HCT116 (cell line): ENCODE measurements around the gene METTL22. TPM values are rescaled to one million over a fixed set of nuclear protein-coding genes. Genes with fewer than 3 reads are reported as not detected.

ENCODE experiments used
- ATAC-seq: fragments of 200-7000 bp; cut with Tn5 transposase; 2 replicates; pipeline ENCODE4 v1.9.1; 2020; ENCODE audit warnings: mild to moderate bottlenecking, moderate library complexity
- BruUV-seq: library from RNA; stranded (reverse); fragments of 400-500 nt; replicated peaks from 2 replicates; lab custom pipeline; 2021; lab: Mats Ljungman, UMichigan
- CTCF ChIA-PET: fragments of 300-600 bp; sonication (Branson Sonifier 250); formaldehyde crosslinking; loops from one replicate; lab custom pipeline; 2021; ENCODE audit warnings: antibody characterized with exemption; lab: Charles Lee
- POLR2A ChIA-PET: fragments of 300-600, 350-600 bp; sonication (Branson Sonifier 250); formaldehyde crosslinking; loops from one replicate; lab custom pipeline; 2021; ENCODE audit warnings: antibody characterized with exemption; lab: Charles Lee
- RAD21 ChIA-PET, 2 experiments: fragments of 300-600 bp; sonication (Branson Sonifier 250); formaldehyde crosslinking; loops; one replicate each; lab custom pipeline; 2023; ENCODE audit warnings: low total read pairs in 2 of 2; ENCODE audit not compliant: uncharacterized antibody in 2 of 2, unreplicated experiment in 2 of 2, low non-redundant PET in 1 of 2; lab: Charles Lee
- DNase-seq: peaks from one replicate; pipeline ENCODE4 v3.0.0-alpha.2; 2010; ENCODE audit warnings: low read depth, low spot score
- H2AFZ ChIP-seq: fragments of 200-600 bp; shearing (Covaris generic), sonication (generic); 2 replicates; pipeline ENCODE4 v1.6.1; 2017; ENCODE audit warnings: low read depth, mixed run types, mixed read lengths, antibody characterized with exemption, low read length; ENCODE audit not compliant: poor library complexity, severe bottlenecking
- H3K27ac ChIP-seq: 2 replicates; pipeline ENCODE4 v1.5.1; 2012; ENCODE audit warnings: low read depth, low read length
- H3K27me3 ChIP-seq: fragments of 200-600 bp; sonication (generic); 2 replicates; pipeline ENCODE4 v1.6.1; 2016; ENCODE audit warnings: mixed run types, low read length, mixed read lengths; ENCODE audit not compliant: insufficient read depth
- H3K36me3 ChIP-seq, 2 experiments: fragments of 200-500 bp in 1 of 2; fragments of 200-600 bp in 1 of 2; sonication (Bioruptor generic) in 1 of 2; sonication (generic) in 1 of 2; 2 replicates each; pipeline versions ENCODE4 v1.5.1 to v1.6.1; 2014 to 2016; ENCODE audit warnings: low read length in 2 of 2, inconsistent platforms in 1 of 2, mixed read lengths in 1 of 2, mixed run types in 1 of 2; ENCODE audit not compliant: insufficient read depth in 2 of 2, control insufficient read depth in 1 of 2
- H3K4me1 ChIP-seq, 2 experiments: fragments of 200-600 bp in 1 of 2; sonication (generic) in 1 of 2; 2 replicates each; pipeline versions ENCODE4 v1.5.1 to v1.6.1; 2012 to 2017; ENCODE audit warnings: low read length in 2 of 2, inconsistent platforms in 1 of 2, mild to moderate bottlenecking in 1 of 2, mixed read lengths in 1 of 2, mixed run types in 1 of 2, moderate library complexity in 1 of 2; ENCODE audit not compliant: insufficient read depth in 2 of 2, control insufficient read depth in 1 of 2
- H3K4me2 ChIP-seq: fragments of 200-600 bp; sonication (generic); 2 replicates; pipeline ENCODE4 v1.6.1; 2017; ENCODE audit warnings: mixed run types, low read length, mixed read lengths
- H3K4me3 ChIP-seq, 2 experiments: fragments of 200-600 bp in 1 of 2; sonication (generic) in 1 of 2; replicated peaks in 1 of 2; 2 replicates each; pipeline ENCODE4 v1.5.1; 2011 to 2016; ENCODE audit warnings: low read length in 2 of 2, control low read depth in 1 of 2, low read depth in 1 of 2, mild to moderate bottlenecking in 1 of 2, mixed read lengths in 1 of 2, mixed run types in 1 of 2
- H3K79me2 ChIP-seq: fragments of 200-600 bp; sonication (generic); 2 replicates; pipeline ENCODE4 v1.6.1; 2017; ENCODE audit warnings: mild to moderate bottlenecking, mixed run types, low read length, moderate library complexity, mixed read lengths; ENCODE audit not compliant: insufficient read depth
- H3K9ac ChIP-seq: fragments of 200-600 bp; sonication (generic); 2 replicates; pipeline ENCODE4 v1.6.1; 2016; ENCODE audit warnings: low read length, mixed read lengths
- H3K9me2 ChIP-seq: fragments of 200-600 bp; sonication (generic), shearing (Covaris generic); 2 replicates; pipeline ENCODE4 v1.6.1; 2017; ENCODE audit warnings: mixed run types, mild to moderate bottlenecking, moderate library complexity; ENCODE audit not compliant: insufficient read depth
- H3K9me3 ChIP-seq, 2 experiments: fragments of 200-500 bp in 1 of 2; fragments of 200-600 bp in 1 of 2; sonication (Bioruptor generic) in 1 of 2; sonication (generic) in 1 of 2; 2 replicates each; pipeline ENCODE4 v1.6.1; 2014 to 2017; ENCODE audit warnings: low read length in 2 of 2, mixed read lengths in 2 of 2, inconsistent platforms in 1 of 2, low read depth in 1 of 2, mild to moderate bottlenecking in 1 of 2, mixed run types in 1 of 2, moderate library complexity in 1 of 2; ENCODE audit not compliant: control insufficient read depth in 1 of 2, insufficient read depth in 1 of 2
- H4K20me1 ChIP-seq: fragments of 200-600 bp; sonication (generic), shearing (Covaris generic); 2 replicates; pipeline ENCODE4 v1.6.1; 2017; ENCODE audit warnings: mixed run types, mild to moderate bottlenecking, moderate library complexity; ENCODE audit not compliant: insufficient read depth
- CBX3 ChIP-seq: IDR thresholded peaks from 2 replicates; pipeline ENCODE4 v1.6.1; 2012; ENCODE audit warnings: low read depth
- CEBPB ChIP-seq: IDR thresholded peaks from 2 replicates; pipeline ENCODE4 v1.6.1; 2012; ENCODE audit warnings: low read depth
- ELF1 ChIP-seq: IDR thresholded peaks from 2 replicates; pipeline ENCODE4 v1.6.1; 2012; ENCODE audit warnings: low read depth, borderline replicate concordance
- EZH2phosphoT487 ChIP-seq: fragments of 200-600 bp; IDR thresholded peaks from 2 replicates; pipeline ENCODE4 v1.6.1; 2018; ENCODE audit warnings: antibody characterized with exemption, borderline replicate concordance
- SIN3A ChIP-seq: IDR thresholded peaks from 2 replicates; pipeline ENCODE4 v1.6.1; 2012; ENCODE audit warnings: low read depth
- SP1 ChIP-seq: IDR thresholded peaks from 2 replicates; pipeline ENCODE4 v1.6.1; 2012; ENCODE audit warnings: low read depth
- SRF ChIP-seq: IDR thresholded peaks from 2 replicates; pipeline ENCODE4 v1.6.1; 2012; ENCODE audit warnings: low read depth
- ZNF274 ChIP-seq: fragments of 200-500 bp; sonication (Bioruptor generic); IDR thresholded peaks from 2 replicates; pipeline ENCODE4 v1.6.1; 2014; ENCODE audit warnings: mild to moderate bottlenecking, low read depth, low read length, inconsistent platforms
- intact Hi-C: fragments of 100-400 bp; cut with micrococcal nuclease; formaldehyde crosslinking; loops from 2 replicates; pipeline ENCODE4 v1.10.0; 2022
- total RNA-seq: library from RNA; stranded (reverse); gene quantifications from one replicate; pipeline ENCODE4 v1.2.1, GENCODE V29; 2021; ENCODE audit not compliant: unreplicated experiment
- TF ChIP-seq, protein P1 (sequence below): IDR thresholded peaks from 2 replicates; pipeline ENCODE4 v1.6.1; 2012

Gene METTL22
- total RNA-seq, 1 experiment from 2014 or later = 33.3 TPM

DNA sequence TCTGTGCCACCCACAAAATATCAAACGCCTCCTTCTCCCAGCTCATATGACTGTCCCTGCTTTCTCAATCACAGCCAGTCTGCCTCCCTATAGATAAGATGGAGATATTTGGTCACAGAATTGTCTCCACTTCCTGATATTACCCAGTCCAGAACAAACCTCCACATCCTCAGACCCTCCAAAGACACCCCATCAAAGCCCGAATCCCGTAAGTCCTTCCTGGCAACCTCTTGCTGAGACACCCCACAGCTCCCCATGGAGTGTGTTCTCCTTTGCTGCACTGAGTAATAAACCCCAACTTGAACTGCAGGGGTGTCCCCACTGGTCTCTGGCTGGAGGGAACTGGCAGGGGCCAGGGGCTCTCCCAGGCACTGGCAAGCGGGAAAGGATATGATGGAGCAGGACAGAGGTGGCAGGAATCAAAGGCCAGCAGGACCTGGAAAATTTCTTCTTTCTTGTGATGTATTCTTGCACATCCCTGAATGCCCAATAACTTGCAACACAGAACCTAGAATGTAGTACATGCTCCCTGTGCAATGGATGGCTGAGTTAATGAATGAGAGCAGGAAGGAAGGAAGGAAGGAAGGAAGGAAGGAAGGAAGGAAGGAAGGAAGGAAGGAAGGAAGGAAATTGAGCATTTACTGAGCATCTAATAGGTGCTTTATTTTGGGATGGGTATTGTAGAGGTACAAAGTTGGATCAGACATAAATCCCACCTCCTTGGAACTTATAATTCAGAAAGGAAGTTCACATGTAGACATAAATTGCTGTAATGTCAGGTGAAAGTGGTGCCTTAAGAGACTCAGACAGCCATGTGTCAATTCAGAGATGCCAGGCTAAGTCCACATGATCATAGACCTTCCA is 45.1 kb upstream of the METTL22 start:
- no peak overlapping the region for H3K27ac ChIP-seq
- ChIA-PET CTCF (interaction anchor here (1.7 kb wide), 1 partner anchor 558 kb away, joined by 4 read pairs; no protein-coding TSS in a partner anchor), RAD21 (no interaction called here), POLR2A (no interaction called here)
- ATAC-seq (no peak), DNase-seq (no peak)
- no peak overlapping the region for H2AFZ ChIP-seq
- H3K9me3 ChIP-seq = no peaks in the 10 kb centered on the region
- no peak overlapping the region for H3K9ac ChIP-seq
- no peak overlapping the region for H3K4me2 ChIP-seq
- no peaks in the 10 kb centered on the region for H4K20me1 ChIP-seq
- H3K4me1 ChIP-seq = no peaks in the 10 kb centered on the region
- H3K9me2 ChIP-seq = no peaks in the 10 kb centered on the region
- no TSS peak for BruUV-seq
- H3K27me3 ChIP-seq = peaks cover 22% of the 10 kb centered on the region; the same call in 1 of the 2 replicates
- no peak for TF ChIP-seq EZH2phosphoT487
- TF ChIP-seq SP1 = no peak
- TF ChIP-seq ELF1 = no peak
- no peak for TF ChIP-seq CEBPB
- no peak for TF ChIP-seq CBX3
- no peak for TF ChIP-seq SIN3A
- TF ChIP-seq SRF = no peak
- no peak for TF ChIP-seq ZNF274
- no peaks in the 10 kb centered on the region for H3K36me3 ChIP-seq
- H3K4me3 ChIP-seq = no peak overlapping the region
- intact Hi-C loops = no loop called here
- H3K79me2 ChIP-seq = no peaks in the 10 kb centered on the region

DNA sequence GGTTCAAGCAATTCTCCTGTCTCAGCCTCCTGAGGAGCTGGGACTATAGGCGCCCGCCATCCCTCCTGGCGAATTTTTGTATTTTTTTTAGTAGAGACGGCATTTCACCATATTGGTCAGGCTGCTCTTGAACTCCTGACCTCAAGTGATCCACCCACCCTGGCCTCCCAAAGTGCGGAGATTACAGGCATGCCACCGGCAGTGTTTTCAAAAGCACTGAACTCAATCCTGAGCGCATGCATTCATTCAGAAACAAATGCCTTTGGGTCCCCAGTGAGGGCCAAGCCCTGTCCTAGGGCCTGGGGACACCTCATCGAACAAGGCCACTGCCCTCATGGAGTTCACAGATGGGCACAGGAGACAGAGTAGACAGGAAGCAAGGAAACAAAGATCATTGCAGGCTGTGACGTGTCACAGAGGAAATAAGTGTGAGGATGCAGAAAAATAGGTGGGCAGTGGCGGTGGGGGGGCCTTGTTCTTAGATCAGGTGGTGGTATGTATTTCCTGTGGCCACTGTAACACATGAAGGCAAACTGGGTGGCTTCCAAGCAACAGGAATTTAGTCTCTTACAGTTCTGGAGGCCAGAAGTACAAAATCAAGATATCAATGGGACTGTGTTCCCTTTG is 43.7 kb upstream of the METTL22 start:
- no TSS peak for BruUV-seq
- H3K4me3 ChIP-seq = no peak overlapping the region
- ATAC-seq (no peak), DNase-seq (no peak)
- H3K4me2 ChIP-seq = no peak overlapping the region
- no peaks in the 10 kb centered on the region for H3K9me2 ChIP-seq
- RAD21 ChIA-PET = no interaction called here
- H3K27me3 ChIP-seq = peaks cover 22% of the 10 kb centered on the region; the same call in 1 of the 2 replicates
- no peaks in the 10 kb centered on the region for H3K79me2 ChIP-seq
- CTCF ChIA-PET = no interaction called here
- no peak overlapping the region for H3K27ac ChIP-seq
- no peaks in the 10 kb centered on the region for H3K36me3 ChIP-seq
- no peaks in the 10 kb centered on the region for H4K20me1 ChIP-seq
- H3K9ac ChIP-seq = no peak overlapping the region
- TF ChIP-seq, protein P1, sequence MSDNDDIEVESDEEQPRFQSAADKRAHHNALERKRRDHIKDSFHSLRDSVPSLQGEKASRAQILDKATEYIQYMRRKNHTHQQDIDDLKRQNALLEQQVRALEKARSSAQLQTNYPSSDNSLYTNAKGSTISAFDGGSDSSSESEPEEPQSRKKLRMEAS = no peak
- intact Hi-C loops = no loop called here
- no peaks in the 10 kb centered on the region for H3K9me3 ChIP-seq
- H2AFZ ChIP-seq = no peak overlapping the region
- POLR2A ChIA-PET = no interaction called here
- no peaks in the 10 kb centered on the region for H3K4me1 ChIP-seq
